CD4-positive, alpha-beta T cell treated with Interferon alpha-2 for 1 hour (primary cell): ENCODE results near the gene LSAMP.

Source experiments
- DNase-seq, 2 donors: peaks; one replicate each; pipeline ENCODE4 v3.0.0-alpha.2; 2020 to 2022

LSAMP gene

DNA sequence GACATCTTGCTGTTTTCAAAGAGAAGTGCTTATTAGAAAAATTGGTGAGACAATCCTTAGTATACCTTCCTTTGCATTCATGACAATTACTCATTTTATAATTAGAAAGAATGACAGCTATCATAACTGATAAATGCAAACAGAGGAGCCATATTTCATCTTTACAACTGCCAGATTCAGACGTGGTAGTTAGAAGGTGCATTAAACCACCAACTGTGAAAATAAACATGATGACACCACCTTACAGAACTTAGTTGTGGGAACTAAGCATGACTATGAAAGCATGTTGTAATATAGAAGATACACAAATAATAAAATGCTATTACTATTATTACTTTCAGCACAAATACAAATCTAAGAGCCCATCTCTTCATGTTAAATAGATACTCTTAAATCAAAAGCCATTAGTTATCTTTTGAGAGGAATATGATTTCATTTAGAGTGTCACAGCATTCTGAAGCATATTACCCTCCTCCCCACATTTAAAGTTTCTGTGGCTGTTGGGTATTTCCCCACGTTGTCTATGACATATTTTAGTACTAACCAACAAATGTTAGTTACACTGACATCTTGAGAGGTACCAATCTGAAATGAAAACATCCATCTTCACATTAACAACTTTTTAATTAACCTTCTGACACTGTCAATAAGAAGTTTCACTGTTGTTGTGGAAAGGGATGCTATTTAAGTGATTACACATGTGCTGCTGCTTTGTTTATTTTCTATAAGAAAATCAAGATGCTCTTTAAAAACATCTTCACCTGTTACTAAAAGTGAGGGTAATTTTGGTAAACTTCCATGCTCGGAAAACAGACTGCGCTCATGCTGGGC is 163.8 kb downstream of the LSAMP start:
- no peak for DNase-seq

DNA sequence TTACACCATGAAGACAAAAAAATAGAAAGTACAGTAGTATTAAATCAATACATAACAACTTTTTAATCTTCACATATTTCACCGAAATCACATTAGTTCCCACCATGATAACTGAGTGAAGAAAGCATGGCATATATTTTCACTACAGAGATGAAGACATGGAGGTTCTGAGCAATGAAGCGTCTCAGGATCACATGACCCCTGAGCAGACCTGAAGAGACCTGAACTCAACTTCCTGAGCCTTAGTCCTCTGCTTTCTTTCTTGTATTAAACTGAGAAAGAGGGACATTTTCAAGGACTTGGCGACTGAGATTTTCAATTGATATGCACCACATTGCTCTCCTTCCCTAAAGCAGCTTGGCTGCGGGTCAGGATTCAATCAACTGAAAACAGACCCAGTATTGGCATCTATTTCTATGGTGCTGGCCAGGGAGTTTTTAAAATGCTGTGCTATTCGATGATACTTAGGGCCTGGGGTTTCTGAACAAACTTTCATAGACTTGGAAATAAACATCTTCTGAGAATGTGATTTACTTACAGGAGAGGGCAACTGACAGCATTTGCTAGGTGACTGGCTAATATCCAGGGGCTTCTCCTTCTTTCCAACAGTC is 165.1 kb downstream of the LSAMP start:
- DNase-seq = no peak

DNA sequence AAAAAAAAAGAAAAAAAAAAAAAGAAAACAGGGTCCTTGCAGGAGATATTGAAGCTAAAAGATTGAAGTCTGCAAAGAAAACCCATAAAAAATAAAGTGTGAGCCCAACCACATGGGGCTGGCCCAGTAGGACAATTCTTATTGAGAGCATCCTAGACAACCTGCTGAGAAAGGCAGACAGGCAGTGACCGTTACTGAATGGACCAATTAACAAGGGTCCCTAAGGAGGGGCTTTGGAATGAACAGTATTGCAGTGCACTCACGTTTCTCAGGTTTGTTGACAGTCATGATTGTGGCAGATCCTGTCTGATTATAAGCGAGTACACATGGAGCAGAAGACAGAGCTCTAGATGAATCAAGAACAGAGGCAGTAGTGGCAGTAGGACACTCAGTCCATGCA is 168.6 kb downstream of the LSAMP start:
- DNase-seq = no peak

DNA sequence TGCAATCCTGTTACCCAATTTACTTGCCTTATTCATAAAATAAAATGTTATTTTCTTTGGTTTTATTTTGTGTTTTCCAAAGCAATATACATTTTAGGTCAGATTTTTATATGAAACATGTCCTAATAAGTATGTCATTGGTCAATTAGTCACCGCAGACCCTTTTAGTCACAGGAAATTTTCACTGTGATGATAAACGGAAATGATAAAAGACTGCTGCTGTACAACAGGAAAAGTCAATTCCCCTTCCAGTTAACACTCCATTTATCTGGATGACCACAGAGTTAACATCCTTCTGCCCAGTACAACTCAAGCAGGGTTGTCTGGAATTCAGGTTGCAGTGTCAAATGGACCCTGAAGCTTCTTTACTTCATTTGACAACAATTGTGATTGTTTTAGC is 175.2 kb downstream of the LSAMP start:
- DNase-seq = no peak

- no peak for DNase-seq
Observed at GRCh38 chr3:116267116-116267515, 178.2 kb downstream of the LSAMP start.

GRCh38 chr3:116265976-116266584 is 179.2 kb downstream of the LSAMP start:
- DNase-seq = no peak

GRCh38 chr3:116265320-116265695 is 180.0 kb downstream of the LSAMP start:
- no peak for DNase-seq

DNA sequence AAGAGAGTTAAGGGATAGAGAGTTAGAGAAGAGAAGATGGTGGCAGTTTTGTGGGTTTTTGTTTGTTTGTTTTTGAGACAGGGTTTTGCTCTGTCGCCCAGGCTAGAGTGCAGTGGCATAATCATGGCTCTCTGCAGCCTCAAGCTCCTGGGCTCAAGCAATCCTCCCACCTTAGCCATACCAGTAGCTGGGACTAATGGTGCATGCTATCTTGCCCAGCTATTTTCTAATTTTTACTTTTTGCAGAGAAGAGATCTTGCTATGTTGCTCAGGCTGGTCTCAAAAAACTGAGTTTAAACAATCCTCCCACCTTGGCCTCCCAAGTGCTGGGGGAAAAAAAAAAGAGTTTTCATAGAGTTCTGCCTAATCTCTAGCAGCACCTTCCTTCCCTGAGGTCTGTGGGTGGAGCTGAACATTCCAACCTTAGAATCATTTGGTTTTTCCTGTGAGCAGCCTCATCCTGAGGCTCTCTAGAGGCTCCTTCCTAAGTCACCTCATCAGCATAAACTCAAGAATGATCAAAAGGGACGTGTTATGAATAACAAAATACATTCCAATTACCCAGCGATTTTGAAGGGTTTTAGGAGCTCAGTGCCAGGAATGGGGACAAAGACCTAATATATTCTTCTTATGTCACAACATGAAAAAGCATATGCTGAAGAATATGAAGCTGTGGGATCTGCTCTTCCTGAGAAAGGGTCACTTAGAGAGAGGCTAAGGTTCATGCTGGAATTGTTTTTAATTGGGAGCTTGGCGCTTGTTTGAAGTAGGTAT is 180.6 kb downstream of the LSAMP start:
- no peak for DNase-seq

GRCh38 chr3:116263842-116264545 is 181.3 kb downstream of the LSAMP start:
- no peak for DNase-seq

DNA sequence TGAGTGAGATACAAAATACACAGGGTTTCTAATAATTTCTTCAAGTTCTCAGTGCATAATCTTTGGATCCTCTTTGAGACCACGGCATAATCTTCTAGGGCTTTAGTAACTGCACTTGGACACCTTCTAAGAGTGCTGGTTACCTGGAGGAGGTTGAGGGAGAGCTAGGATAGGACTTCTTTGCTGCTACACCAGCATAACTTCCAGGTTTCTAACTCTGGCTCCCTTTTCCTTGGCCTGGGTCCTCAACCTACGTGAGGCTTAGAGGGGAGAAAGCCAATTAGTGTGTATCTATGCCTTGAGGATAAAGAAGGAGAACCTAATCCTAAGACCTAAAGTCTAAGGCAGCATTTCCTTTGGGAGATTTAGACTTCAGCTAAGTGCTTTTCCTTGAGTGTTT is 184.8 kb downstream of the LSAMP start:
- no peak for DNase-seq

GRCh38 chr3:116259984-116260383 is 185.3 kb downstream of the LSAMP start:
- no peak for DNase-seq

DNA sequence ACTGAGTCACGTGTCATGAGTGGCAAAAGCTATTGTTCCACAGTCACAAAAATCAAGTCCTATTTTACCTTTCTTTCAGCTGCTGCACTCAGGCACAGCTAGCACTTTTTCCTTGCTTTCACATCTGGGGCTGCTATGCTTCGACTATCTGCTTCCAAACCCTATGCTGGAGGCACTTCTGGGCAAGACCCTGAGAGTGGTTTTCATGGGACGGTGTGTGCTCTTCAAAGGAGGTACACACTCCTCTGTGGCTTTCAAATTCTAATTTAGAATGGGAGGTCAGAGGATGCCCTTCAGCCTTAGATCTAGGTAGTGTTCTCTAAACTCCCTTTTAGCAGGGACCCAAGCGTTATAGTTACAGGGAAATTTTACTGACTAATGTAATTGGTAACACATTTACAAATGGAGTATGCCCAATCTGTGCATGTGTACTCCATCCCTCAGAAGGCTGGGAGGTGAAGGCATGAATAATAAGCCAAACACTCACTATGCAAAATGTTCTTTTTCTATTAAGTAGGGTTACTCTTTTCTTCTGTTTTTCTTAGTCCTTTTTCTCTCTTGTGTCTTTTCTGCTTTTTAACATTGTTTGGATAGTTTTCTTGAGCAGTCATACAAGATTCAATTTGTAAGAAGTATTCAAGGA is 188.3 kb downstream of the LSAMP start:
- no peak for DNase-seq

GRCh38 chr3:116254541-116254940 is 190.7 kb downstream of the LSAMP start:
- no peak for DNase-seq

GRCh38 chr3:116253511-116253910 is 191.8 kb downstream of the LSAMP start:
- DNase-seq = no peak

DNA sequence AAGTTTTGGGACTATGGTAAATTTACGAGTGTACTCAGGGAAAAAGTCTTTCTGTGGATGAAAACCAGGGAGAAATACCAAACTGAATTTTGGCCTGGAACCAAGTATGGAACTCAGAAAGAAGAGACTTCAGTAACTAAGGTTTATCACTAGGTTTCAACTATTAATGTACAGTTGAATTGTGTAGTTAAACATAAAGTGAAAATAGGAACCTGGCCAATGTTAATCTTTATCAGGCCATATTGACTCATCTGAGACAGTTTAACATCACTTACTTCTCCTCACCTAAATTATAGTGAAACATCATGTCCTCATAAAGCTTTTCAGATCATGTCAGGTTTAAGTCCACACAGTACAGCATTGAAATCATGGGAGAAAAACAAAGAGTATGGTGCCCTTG is 197.7 kb downstream of the LSAMP start:
- DNase-seq = no peak

DNA sequence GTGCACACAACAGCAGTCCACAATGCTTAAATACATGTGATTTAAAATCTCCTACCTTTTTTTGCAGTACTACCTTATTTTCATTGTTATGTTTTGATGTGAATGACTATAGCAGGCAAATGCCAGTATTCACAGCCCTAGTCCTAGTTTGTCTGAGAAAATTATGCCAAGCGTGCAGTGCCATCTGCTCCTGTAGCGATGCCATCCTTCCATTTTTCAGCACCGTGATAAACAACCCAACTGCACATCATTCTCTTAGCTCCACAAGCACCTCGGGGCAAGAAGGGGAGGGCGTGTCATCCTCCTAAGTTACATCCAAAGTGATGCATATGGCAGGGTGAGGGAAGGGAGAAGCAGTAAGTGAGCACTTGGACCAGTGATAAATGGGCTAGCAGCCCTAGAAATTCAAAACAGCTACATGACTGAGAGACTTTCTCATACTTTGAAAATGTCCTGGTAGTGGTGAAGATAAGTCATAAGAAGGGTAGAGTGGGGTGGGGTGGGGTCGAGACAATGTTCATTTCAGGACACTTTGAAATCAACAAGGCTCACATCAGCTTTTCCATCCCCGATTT is 198.8 kb downstream of the LSAMP start:
- DNase-seq = no peak

- no peak for DNase-seq
Observed at GRCh38 chr3:116242825-116243224, 202.5 kb downstream of the LSAMP start.

GRCh38 chr3:116241677-116242076 is 203.6 kb downstream of the LSAMP start:
- DNase-seq = no peak

DNA sequence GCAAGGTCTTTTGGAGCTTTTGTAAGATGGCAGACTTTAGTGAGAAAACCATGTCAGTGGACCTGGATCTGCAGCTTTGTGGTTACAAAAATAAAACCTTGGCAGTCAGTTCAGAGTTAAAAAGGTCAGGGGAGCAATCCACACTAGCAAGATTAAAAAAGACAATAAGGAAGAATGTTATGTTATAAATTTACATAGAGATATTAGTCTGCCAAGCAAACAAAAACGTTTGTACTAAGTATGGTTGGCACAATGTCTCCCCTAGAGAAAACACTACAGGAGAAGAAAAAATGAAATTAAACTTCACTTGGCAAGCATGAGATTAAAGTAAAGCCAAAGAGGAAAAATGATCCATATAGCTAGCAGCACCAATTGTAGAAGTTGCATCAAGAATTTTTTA is 205.0 kb downstream of the LSAMP start:
- DNase-seq = no peak

GRCh38 chr3:116238846-116239565 is 206.3 kb downstream of the LSAMP start:
- no peak for DNase-seq

GRCh38 chr3:116233711-116234357 is 211.5 kb downstream of the LSAMP start:
- DNase-seq = no peak
